SU-DHL-6 (cell line): ENCODE data around the gene OR52L1.

Source experiments
- EZH2phosphoT487 ChIP-seq: fragments of 200-600 bp; sonication (generic), shearing (Covaris generic); conservative IDR thresholded peaks from 2 replicates; pipeline ENCODE4 v1.6.1; 2018; ENCODE audit warnings: mild to moderate bottlenecking, antibody characterized with exemption, low read length, moderate library complexity, mixed read lengths
- TF ChIP-seq, protein P1 (sequence below): fragments of 200-600 bp; sonication (generic); IDR thresholded peaks from one replicate; pipeline ENCODE4 v1.5.1; 2017; ENCODE audit warnings: antibody characterized with exemption, mild to moderate bottlenecking, low read length, moderate library complexity; ENCODE audit not compliant: insufficient read depth, poor library complexity, severe bottlenecking

DNA sequence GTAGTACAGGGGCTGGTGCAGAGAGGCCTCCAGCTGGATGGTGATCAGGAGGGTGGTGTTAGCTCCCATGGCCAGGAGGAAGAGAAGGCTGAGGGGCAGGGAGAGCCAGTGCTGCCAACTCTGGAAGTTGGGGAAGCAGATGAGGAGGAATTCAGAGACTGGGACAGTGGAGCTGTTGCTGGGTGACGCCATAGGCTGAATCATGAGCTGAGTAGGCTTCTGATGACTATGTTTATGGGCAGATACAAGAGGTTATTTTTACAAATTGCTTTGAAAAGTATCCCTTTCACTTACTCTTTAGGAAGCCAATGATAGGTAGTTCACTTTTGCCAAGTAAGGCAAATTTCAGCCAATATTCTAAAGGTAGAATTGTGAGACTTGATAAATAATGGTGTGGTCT, 40.7 kb upstream of the OR52L1 start:
- TF ChIP-seq, protein P1, sequence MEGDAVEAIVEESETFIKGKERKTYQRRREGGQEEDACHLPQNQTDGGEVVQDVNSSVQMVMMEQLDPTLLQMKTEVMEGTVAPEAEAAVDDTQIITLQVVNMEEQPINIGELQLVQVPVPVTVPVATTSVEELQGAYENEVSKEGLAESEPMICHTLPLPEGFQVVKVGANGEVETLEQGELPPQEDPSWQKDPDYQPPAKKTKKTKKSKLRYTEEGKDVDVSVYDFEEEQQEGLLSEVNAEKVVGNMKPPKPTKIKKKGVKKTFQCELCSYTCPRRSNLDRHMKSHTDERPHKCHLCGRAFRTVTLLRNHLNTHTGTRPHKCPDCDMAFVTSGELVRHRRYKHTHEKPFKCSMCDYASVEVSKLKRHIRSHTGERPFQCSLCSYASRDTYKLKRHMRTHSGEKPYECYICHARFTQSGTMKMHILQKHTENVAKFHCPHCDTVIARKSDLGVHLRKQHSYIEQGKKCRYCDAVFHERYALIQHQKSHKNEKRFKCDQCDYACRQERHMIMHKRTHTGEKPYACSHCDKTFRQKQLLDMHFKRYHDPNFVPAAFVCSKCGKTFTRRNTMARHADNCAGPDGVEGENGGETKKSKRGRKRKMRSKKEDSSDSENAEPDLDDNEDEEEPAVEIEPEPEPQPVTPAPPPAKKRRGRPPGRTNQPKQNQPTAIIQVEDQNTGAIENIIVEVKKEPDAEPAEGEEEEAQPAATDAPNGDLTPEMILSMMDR, result no peak
- TF ChIP-seq EZH2phosphoT487, result no peak
